NCI-H526 treated with DMSO at 0.1 percent for 48 hours (cell line): ENCODE measurements around the gene SYNDIG1L.
"Not testable (repeated sequence)": the region's sequence is repeated elsewhere in the genome, so short reads cannot be mapped to it uniquely, and the experiment has no call there.

Source experiments
- DNase-seq: peaks from one replicate; lab custom pipeline; 2025; lab: John Stamatoyannopoulos, UW

SYNDIG1L gene

GRCh38 chr14:74426202-74426582 is at the start of gene SYNDIG1L:
TSS of gene SYNDIG1L (minus strand) at chr14:74426210. CDS start at chr14:74409744, 16,466 bp downstream.
- no peak for DNase-seq

- no peak for DNase-seq
Measured at GRCh38 chr14:74475678-74476077, 49.7 kb upstream of the SYNDIG1L start.

- DNase-seq: no peak
Measured at GRCh38 chr14:74474376-74474775, 48.4 kb upstream of the SYNDIG1L start.

- DNase-seq: no peak
Measured at GRCh38 chr14:74472601-74473000, 46.6 kb upstream of the SYNDIG1L start.

- DNase-seq: no peak
Measured at GRCh38 chr14:74469548-74470518, 43.8 kb upstream of the SYNDIG1L start.

- DNase-seq: no peak
Measured at GRCh38 chr14:74468513-74468912, 42.5 kb upstream of the SYNDIG1L start.

GRCh38 chr14:74465335-74465734 is 39.3 kb upstream of the SYNDIG1L start:
- no peak for DNase-seq

- no peak for DNase-seq
Measured at GRCh38 chr14:74464785-74465184, 38.8 kb upstream of the SYNDIG1L start.

- DNase-seq: no peak
Measured at GRCh38 chr14:74463697-74464096, 37.7 kb upstream of the SYNDIG1L start.

GRCh38 chr14:74462993-74463392 is 37.0 kb upstream of the SYNDIG1L start:
- no peak for DNase-seq

GRCh38 chr14:74459976-74460375 is 34.0 kb upstream of the SYNDIG1L start:
- DNase-seq: no peak

- no peak for DNase-seq
Measured at GRCh38 chr14:74459289-74459946, 33.4 kb upstream of the SYNDIG1L start.

GRCh38 chr14:74457565-74457895 is 31.5 kb upstream of the SYNDIG1L start:
- DNase-seq: no peak

- DNase-seq: no peak
Measured at GRCh38 chr14:74456684-74457564, 30.9 kb upstream of the SYNDIG1L start.

GRCh38 chr14:74454397-74454796 is 28.4 kb upstream of the SYNDIG1L start:
- not testable (repeated sequence) for DNase-seq

GRCh38 chr14:74444866-74445265 is 18.9 kb upstream of the SYNDIG1L start:
- DNase-seq: no peak

- no peak for DNase-seq
Measured at GRCh38 chr14:74442757-74443156, 16.7 kb upstream of the SYNDIG1L start.

- DNase-seq: no peak
Measured at GRCh38 chr14:74441113-74441512, 15.1 kb upstream of the SYNDIG1L start.

GRCh38 chr14:74438351-74438915 is 12.4 kb upstream of the SYNDIG1L start:
- DNase-seq: no peak

GRCh38 chr14:74437496-74438053 is 11.6 kb upstream of the SYNDIG1L start:
- no peak for DNase-seq

GRCh38 chr14:74434294-74434693 is 8.3 kb upstream of the SYNDIG1L start:
- no peak for DNase-seq

GRCh38 chr14:74429991-74430390 is 4.0 kb upstream of the SYNDIG1L start:
- no peak for DNase-seq
